HG03354 (cell line): Measurements from ENCODE around the gene ST3GAL6.
"Not testable (repeated sequence)": the region's sequence is repeated elsewhere in the genome, so short reads cannot be mapped to it uniquely, and the experiment has no call there.

Experiments used
- ATAC-seq: cut with Tn5 transposase; IDR thresholded peaks from one replicate; pipeline ENCODE4 v1.9.1; 2021; ENCODE audit warnings: mild to moderate bottlenecking; ENCODE audit not compliant: unreplicated experiment, poor library complexity, severe bottlenecking

Gene ST3GAL6

DNA sequence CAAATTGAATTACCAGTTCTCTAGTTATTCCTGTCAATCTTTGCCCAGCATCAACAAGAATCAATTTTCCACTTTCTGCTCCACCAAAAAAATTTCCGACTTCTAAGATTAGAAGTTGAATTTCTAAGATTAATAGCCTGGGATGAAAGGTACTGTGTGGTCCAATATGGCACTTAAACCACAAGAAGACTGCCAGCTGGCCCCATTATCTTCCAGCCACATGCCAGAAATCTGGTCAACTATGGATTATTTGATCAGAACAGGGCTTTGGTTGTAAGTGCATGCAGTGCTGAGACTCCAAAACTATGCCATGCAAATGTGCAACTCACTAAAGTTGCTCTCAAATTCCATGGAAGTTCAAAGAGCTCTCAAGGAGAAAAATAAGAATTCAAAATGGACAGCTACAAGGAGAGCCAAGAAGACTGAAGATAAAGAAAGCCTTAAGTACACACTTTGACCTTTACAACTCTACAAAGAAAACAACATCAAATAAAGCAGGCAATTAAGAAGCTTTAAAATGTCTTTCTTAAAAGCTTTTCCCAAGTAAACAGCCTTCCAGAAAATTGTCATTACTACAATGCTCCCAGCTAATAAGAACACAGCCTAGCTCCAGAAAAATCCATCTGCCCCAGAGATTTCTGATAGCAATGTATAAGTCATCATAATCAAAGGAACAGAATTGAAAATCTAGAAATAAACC, 64.2 kb downstream of the ST3GAL6 start:
- ATAC-seq, result no peak

DNA sequence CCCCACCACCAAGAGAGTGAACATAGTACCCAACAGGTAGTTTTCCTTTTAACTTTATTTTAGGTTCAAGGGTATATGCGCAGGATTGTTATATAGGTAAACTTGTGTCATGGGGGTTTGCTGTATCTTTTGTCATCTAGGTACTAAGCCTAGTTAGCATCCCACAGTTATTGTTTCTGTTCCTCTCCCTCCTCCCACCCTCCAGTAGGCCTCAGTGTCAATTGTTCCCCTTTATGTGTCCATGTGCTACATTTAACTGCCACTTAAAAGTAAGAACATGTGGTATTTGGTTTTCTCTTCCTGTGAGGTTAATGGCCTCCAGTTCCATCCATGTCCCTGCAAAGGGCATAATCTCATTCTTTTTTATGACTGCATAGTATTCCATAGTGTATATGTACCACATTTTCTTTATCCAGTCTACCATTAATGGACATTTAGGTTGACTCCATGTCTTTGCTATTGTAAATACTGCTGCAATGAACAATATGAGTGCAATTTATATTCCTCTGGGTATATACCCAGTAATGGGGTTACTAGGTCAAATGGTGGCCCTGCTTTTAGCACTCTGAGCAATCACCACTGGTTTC, 66.2 kb downstream of the ST3GAL6 start:
- ATAC-seq, result no peak

DNA sequence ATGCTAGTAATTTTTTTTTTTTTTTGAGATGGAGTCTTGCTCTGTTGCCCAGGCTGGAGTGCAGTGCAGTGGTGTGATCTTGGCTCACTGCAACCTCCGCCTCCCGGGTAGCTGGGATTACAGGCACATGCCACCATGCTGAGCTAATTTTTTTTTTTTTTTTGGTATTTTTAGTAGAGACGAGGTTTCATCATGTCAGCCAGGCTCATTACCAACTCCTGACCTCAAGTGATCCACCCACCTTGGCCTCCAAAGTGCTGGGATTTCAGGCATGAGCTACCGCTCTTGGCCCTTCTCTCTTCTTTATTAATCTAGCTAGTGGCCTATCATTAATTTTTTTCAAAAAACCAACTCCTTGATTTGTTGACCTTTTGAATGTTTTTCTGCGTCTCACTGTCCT, 67.9 kb downstream of the ST3GAL6 start:
- not testable (repeated sequence) for ATAC-seq

DNA sequence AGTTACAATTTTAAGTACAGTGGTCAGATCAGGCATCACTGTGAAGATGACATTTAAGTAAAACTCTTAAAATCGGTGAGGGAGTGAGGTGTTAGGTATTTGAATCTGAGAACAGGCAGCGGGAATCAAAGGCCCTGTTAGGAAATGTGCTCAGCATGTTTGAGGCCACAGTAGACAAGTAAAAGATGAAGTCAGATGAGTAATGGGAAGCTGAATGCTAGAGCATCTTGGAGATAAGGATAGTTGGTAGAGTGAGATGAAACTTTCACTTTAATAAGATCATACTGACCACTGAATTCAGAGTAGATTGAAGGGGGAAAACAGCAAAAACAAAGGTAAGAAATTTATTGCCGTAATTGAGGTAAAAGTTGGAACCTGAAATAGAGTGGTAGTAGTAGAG, 76.7 kb downstream of the ST3GAL6 start:
- no peak for ATAC-seq

GRCh38 chr3:98843266-98843959, 80.3 kb downstream of the ST3GAL6 start:
- ATAC-seq, result no peak
